A549 treated with DMSO at 1 μM for 4 hours (cell line): ENCODE data around the gene CFB. TPM values are rescaled to one million over a fixed set of nuclear protein-coding genes. Genes with fewer than 3 reads are reported as not detected.

Experiments
- total RNA-seq: library from RNA; stranded (reverse); fragments of 200-300 nt; extraction: Qiagen RNA extraction; gene quantifications from 5 replicates; pipeline ENCODE4 v1.2.3, GENCODE V29; 2022; ENCODE audit warnings: low read depth

The CFB gene
- total RNA-seq, result 1.7 to 3.4 TPM (median 2.1 TPM) in 5 replicates

GRCh38 chr6:31945507-31946369, at the start of gene CFB:
TSS of gene CFB (plus strand) at chr6:31946095. CDS start at chr6:31946222, 127 bp downstream.

GRCh38 chr6:31897612-31898382, 48.1 kb upstream of the CFB start, which contains the start of gene EHMT2:
TSS of gene EHMT2 (minus strand) at chr6:31897698. CDS start at chr6:31897677, 21 bp downstream.

GRCh38 chr6:31901953-31902643, 43.8 kb upstream of the CFB start, which contains the start of gene ZBTB12:
TSS of gene ZBTB12 (minus strand) at chr6:31902086. CDS start at chr6:31901305, 781 bp downstream.

GRCh38 chr6:31927242-31927862, 18.5 kb upstream of the CFB start, which contains the start of gene C2:
TSS of gene C2 (plus strand) at chr6:31927717. CDS start at chr6:31927753, 36 bp downstream.

GRCh38 chr6:31958741-31959739, 13.1 kb downstream of the CFB start, which contains the start of the genes NELFE and SKIC2:
TSS of gene NELFE (minus strand) at chr6:31958971. CDS start at chr6:31958446, 525 bp downstream.
TSS of gene SKIC2 (plus strand) at chr6:31959175. CDS start at chr6:31959193, 18 bp downstream.

GRCh38 chr6:31971993-31972708, 26.3 kb downstream of the CFB start, which contains the start of gene DXO:
TSS of gene DXO (minus strand) at chr6:31972138. CDS start at chr6:31971675, 463 bp downstream.

GRCh38 chr6:31981744-31982143, 35.8 kb downstream of the CFB start, which contains the start of gene C4A:
TSS of gene C4A (plus strand) at chr6:31982057. CDS start at chr6:31982108, 51 bp downstream.

Other genes starting within 250 kb of the CFB start
- 16.1 to 20.1 TPM (median 17.9 TPM) in 5 replicates for gene ABHD16A, start 242.8 kb upstream of the CFB start, total RNA-seq
- not detected in 5 replicates for gene LY6G6F, start 239.2 kb upstream of the CFB start, total RNA-seq
- not detected in 5 replicates for gene LY6G6D, start 230.7 kb upstream of the CFB start, total RNA-seq
- 0.12 to 0.20 TPM in 2 of 5 replicates, not detected in the others for gene LY6G6C, start 224.3 kb upstream of the CFB start, total RNA-seq
- gene MPIG6B, start 222.7 kb upstream of the CFB start, total RNA-seq, result not detected in 5 replicates
- 27.0 to 30.0 TPM (median 27.6 TPM) in 5 replicates for gene DDAH2, start 216.8 kb upstream of the CFB start, total RNA-seq
- 490 to 521 TPM (median 507 TPM) in 5 replicates for gene CLIC1, start 209.6 kb upstream of the CFB start, total RNA-seq
- gene MSH5, start 206.1 kb upstream of the CFB start, total RNA-seq, result 10.7 to 16.8 TPM (median 15.8 TPM) in 5 replicates
- 3.0 to 5.0 TPM (median 3.3 TPM) in 5 replicates for gene SAPCD1, start 183.4 kb upstream of the CFB start, total RNA-seq
- 1.4 to 2.0 TPM (median 1.8 TPM) in 5 replicates for gene VWA7, start 168.8 kb upstream of the CFB start, total RNA-seq
- 52.7 to 64.9 TPM (median 59.0 TPM) in 5 replicates for gene VARS1, start 150.3 kb upstream of the CFB start, total RNA-seq
- gene LSM2, start 139.1 kb upstream of the CFB start, total RNA-seq, result 49.8 to 66.9 TPM (median 61.6 TPM) in 5 replicates
- 1.00 to 2.0 TPM (median 1.9 TPM) in 5 replicates for gene HSPA1L, start 130.8 kb upstream of the CFB start, total RNA-seq
- gene HSPA1A, start 130.6 kb upstream of the CFB start, total RNA-seq, result 134 to 436 TPM (median 349 TPM) in 5 replicates
- gene HSPA1B, start 118.4 kb upstream of the CFB start, total RNA-seq, result 109 to 336 TPM (median 263 TPM) in 5 replicates
- gene NEU1, start 83.3 kb upstream of the CFB start, total RNA-seq, result 26.4 to 37.6 TPM (median 30.1 TPM) in 5 replicates
- gene SLC44A4, start 67.1 kb upstream of the CFB start, total RNA-seq, result 0.05 to 0.36 TPM (median 0.15 TPM) in 3 of 5 replicates, not detected in the others
- 21.2 to 34.6 TPM (median 30.7 TPM) in 5 replicates for gene EHMT2, start 48.4 kb upstream of the CFB start, total RNA-seq
- 3.5 to 5.5 TPM (median 4.8 TPM) in 5 replicates for gene ZBTB12, start 44.0 kb upstream of the CFB start, total RNA-seq
- 0.31 to 0.48 TPM (median 0.36 TPM) in 5 replicates for gene C2, start 18.4 kb upstream of the CFB start, total RNA-seq
- 74.0 to 87.1 TPM (median 79.5 TPM) in 5 replicates for gene NELFE, start 12.9 kb downstream of the CFB start, total RNA-seq
- gene SKIC2, start 13.1 kb downstream of the CFB start, total RNA-seq, result 22.6 to 27.8 TPM (median 24.2 TPM) in 5 replicates
- gene DXO, start 26.0 kb downstream of the CFB start, total RNA-seq, result 11.1 to 12.8 TPM (median 12.1 TPM) in 5 replicates
- gene C4A, start 36.0 kb downstream of the CFB start, total RNA-seq, result 1.00 to 1.6 TPM (median 1.2 TPM) in 5 replicates
- 0.72 to 1.2 TPM (median 0.84 TPM) in 5 replicates for gene C4B, start 68.7 kb downstream of the CFB start, total RNA-seq
- gene CYP21A2, start 92.3 kb downstream of the CFB start, total RNA-seq, result 0.06 TPM in 1 of 5 replicates, not detected in the others
- 0.38 to 1.0 TPM (median 0.69 TPM) in 5 replicates for gene TNXB, start 163.2 kb downstream of the CFB start, total RNA-seq
- 28.7 to 38.6 TPM (median 35.4 TPM) in 5 replicates for gene ATF6B, start 182.2 kb downstream of the CFB start, total RNA-seq
- 7.2 to 9.2 TPM (median 8.4 TPM) in 5 replicates for gene FKBPL, start 184.2 kb downstream of the CFB start, total RNA-seq
- gene PRRT1, start 205.8 kb downstream of the CFB start, total RNA-seq, result 0.58 to 0.95 TPM (median 0.74 TPM) in 5 replicates
- gene PPT2, start 208.0 kb downstream of the CFB start, total RNA-seq, result 8.4 to 10.4 TPM (median 8.8 TPM) in 5 replicates
- gene EGFL8, start 218.5 kb downstream of the CFB start, total RNA-seq, result 0.73 to 2.2 TPM (median 1.5 TPM) in 5 replicates
- 33.2 to 42.8 TPM (median 39.6 TPM) in 5 replicates for gene AGPAT1, start 230.0 kb downstream of the CFB start, total RNA-seq
- 36.2 to 45.9 TPM (median 44.5 TPM) in 5 replicates for gene RNF5, start 232.3 kb downstream of the CFB start, total RNA-seq
- gene AGER, start 238.2 kb downstream of the CFB start, total RNA-seq, result 1.4 to 2.3 TPM (median 2.1 TPM) in 5 replicates
- 17.0 to 21.1 TPM (median 18.5 TPM) in 5 replicates for gene PBX2, start 244.1 kb downstream of the CFB start, total RNA-seq
- gene GPSM3, start 246.5 kb downstream of the CFB start, total RNA-seq, result 0.24 to 0.55 TPM (median 0.34 TPM) in 5 replicates